ENCODE measurements around the gene SMYD4. TPM values are rescaled to one million over a fixed set of nuclear protein-coding genes. Genes with fewer than 3 reads are reported as not detected.

The SMYD4 gene
- total and polyA plus RNA-seq, 2 donors from 2014 or later = 3.4 to 12.2 TPM

DNA sequence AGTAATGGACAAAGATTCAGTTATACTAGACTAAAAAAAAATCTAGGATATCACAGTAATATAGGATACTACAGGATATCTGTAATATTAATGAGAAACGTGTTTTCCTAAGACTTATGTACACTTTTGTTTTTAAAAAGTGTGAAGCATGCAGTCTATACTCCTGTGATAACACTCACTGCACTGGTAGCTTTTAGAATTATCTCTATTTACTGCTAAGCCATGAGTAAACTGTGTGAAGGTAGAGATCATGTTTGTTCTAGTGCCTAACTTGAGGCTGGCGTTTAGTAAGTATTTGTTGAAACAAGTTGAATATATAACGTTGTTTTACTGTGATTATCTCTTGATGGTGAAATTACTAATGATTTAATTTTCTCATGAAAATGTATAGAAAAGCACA, 24.0 kb upstream of the SMYD4 start:
- intact Hi-C loops (cut with DNase I) = no loop called here
- no peak for DNase-seq
- H3K27ac ChIP-seq (ENCODE audit: low read depth in 2 of 2, low read length in 2 of 2) = no peak overlapping the region
- no peak for FAIRE-seq
- peaks cover 0 to 4% (median 0%) of the 10 kb centered on the region in 3 donors for H3K36me3 ChIP-seq (ENCODE audit: control insufficient read depth in 2 of 3, insufficient read depth in 3 of 3, low read length in 3 of 3)
- no peak overlapping the region for H3K9ac ChIP-seq (ENCODE audit: low read length in 3 of 3)
- no peaks in the 10 kb centered on the region for H3K4me1 ChIP-seq (ENCODE audit: control insufficient read depth in 2 of 3, insufficient read depth in 2 of 3, low read depth in 1 of 3, low read length in 3 of 3)
- TF ChIP-seq, protein P1, sequence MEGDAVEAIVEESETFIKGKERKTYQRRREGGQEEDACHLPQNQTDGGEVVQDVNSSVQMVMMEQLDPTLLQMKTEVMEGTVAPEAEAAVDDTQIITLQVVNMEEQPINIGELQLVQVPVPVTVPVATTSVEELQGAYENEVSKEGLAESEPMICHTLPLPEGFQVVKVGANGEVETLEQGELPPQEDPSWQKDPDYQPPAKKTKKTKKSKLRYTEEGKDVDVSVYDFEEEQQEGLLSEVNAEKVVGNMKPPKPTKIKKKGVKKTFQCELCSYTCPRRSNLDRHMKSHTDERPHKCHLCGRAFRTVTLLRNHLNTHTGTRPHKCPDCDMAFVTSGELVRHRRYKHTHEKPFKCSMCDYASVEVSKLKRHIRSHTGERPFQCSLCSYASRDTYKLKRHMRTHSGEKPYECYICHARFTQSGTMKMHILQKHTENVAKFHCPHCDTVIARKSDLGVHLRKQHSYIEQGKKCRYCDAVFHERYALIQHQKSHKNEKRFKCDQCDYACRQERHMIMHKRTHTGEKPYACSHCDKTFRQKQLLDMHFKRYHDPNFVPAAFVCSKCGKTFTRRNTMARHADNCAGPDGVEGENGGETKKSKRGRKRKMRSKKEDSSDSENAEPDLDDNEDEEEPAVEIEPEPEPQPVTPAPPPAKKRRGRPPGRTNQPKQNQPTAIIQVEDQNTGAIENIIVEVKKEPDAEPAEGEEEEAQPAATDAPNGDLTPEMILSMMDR (IDR thresholded peaks at IDR 0.05; ENCODE audit: borderline replicate concordance, extremely low read depth, insufficient read depth) = no peak
- H3K4me3 ChIP-seq (ENCODE audit: low read length in 3 of 3) = no peak overlapping the region
- no peaks in the 10 kb centered on the region for H3K27me3 ChIP-seq (ENCODE audit: control insufficient read depth, insufficient read depth, low read length)
- no peaks in the 10 kb centered on the region for H3K9me3 ChIP-seq (ENCODE audit: control insufficient read depth in 2 of 3, insufficient read depth in 1 of 3, low read length in 3 of 3)

- H3K27ac ChIP-seq (ENCODE audit: low read depth in 2 of 2, low read length in 2 of 2) = no peak overlapping the region
- FAIRE-seq = no peak
- no peak overlapping the region for H3K4me3 ChIP-seq (ENCODE audit: low read length in 3 of 3)
- H3K9me3 ChIP-seq (ENCODE audit: control insufficient read depth in 2 of 3, insufficient read depth in 1 of 3, low read length in 3 of 3) = no peaks in the 10 kb centered on the region
- no peak for DNase-seq
- H3K36me3 ChIP-seq (ENCODE audit: control insufficient read depth in 2 of 3, insufficient read depth in 3 of 3, low read length in 3 of 3) = peaks cover 0 to 4% (median 0%) of the 10 kb centered on the region in 3 donors
- intact Hi-C loops (cut with DNase I) = no loop called here
- TF ChIP-seq, protein P1 (IDR thresholded peaks at IDR 0.05; ENCODE audit: borderline replicate concordance, extremely low read depth, insufficient read depth) = no peak
- no peak overlapping the region for H3K9ac ChIP-seq (ENCODE audit: low read length in 3 of 3)
- H3K4me1 ChIP-seq (ENCODE audit: control insufficient read depth in 2 of 3, insufficient read depth in 2 of 3, low read depth in 1 of 3, low read length in 3 of 3) = no peaks in the 10 kb centered on the region
- no peaks in the 10 kb centered on the region for H3K27me3 ChIP-seq (ENCODE audit: control insufficient read depth, insufficient read depth, low read length)
Measured at GRCh38 chr17:1852327-1852726, 22.6 kb upstream of the SMYD4 start.

GRCh38 chr17:1847191-1847590, 17.5 kb upstream of the SMYD4 start:
- H3K27ac ChIP-seq (ENCODE audit: low read depth in 2 of 2, low read length in 2 of 2) = no peak overlapping the region
- peaks cover 0 to 17% (median 16%) of the 10 kb centered on the region in 3 donors for H3K36me3 ChIP-seq (ENCODE audit: control insufficient read depth in 2 of 3, insufficient read depth in 3 of 3, low read length in 3 of 3)
- no peak overlapping the region for H3K9ac ChIP-seq (ENCODE audit: low read length in 3 of 3)
- TF ChIP-seq, protein P1 (IDR thresholded peaks at IDR 0.05; ENCODE audit: borderline replicate concordance, extremely low read depth, insufficient read depth) = no peak
- H3K4me1 ChIP-seq (ENCODE audit: control insufficient read depth in 2 of 3, insufficient read depth in 2 of 3, low read depth in 1 of 3, low read length in 3 of 3) = no peaks in the 10 kb centered on the region
- H3K27me3 ChIP-seq (ENCODE audit: control insufficient read depth, insufficient read depth, low read length) = no peaks in the 10 kb centered on the region
- FAIRE-seq (no peak), DNase-seq (no peak)
- intact Hi-C loops (cut with DNase I) = no loop called here
- H3K4me3 ChIP-seq (ENCODE audit: low read length in 3 of 3) = no peak overlapping the region
- H3K9me3 ChIP-seq (ENCODE audit: control insufficient read depth in 2 of 3, insufficient read depth in 1 of 3, low read length in 3 of 3) = no peaks in the 10 kb centered on the region

- FAIRE-seq (no peak), DNase-seq (no peak)
- TF ChIP-seq, protein P1 (IDR thresholded peaks at IDR 0.05; ENCODE audit: borderline replicate concordance, extremely low read depth, insufficient read depth) = no peak
- Histone ChIP-seq H3K36me3 (ENCODE audit: control insufficient read depth in 2 of 3, insufficient read depth in 3 of 3, low read length in 3 of 3) (peaks cover 0 to 17% (median 16%) of the 10 kb centered on the region in 3 donors), H3K27me3 (ENCODE audit: control insufficient read depth, insufficient read depth, low read length) (no peaks in the 10 kb centered on the region), H3K9me3 (ENCODE audit: control insufficient read depth in 2 of 3, insufficient read depth in 1 of 3, low read length in 3 of 3) (no peaks in the 10 kb centered on the region), H3K9ac (ENCODE audit: low read length in 3 of 3) (no peak overlapping the region), H3K4me3 (ENCODE audit: low read length in 3 of 3) (no peak overlapping the region), H3K27ac (ENCODE audit: low read depth in 2 of 2, low read length in 2 of 2) (no peak overlapping the region), H3K4me1 (ENCODE audit: control insufficient read depth in 2 of 3, insufficient read depth in 2 of 3, low read depth in 1 of 3, low read length in 3 of 3) (no peaks in the 10 kb centered on the region)
- intact Hi-C loops (cut with DNase I) = no loop called here
Measured at GRCh38 chr17:1843947-1844346, 14.2 kb upstream of the SMYD4 start.

All from kidney (tissue), 14 donors.